Adrenal gland (tissue), 5 donors: ENCODE results near the gene MVD.

Source experiments
- POLR2A ChIP-seq, 2 donors: fragments of 450-650 bp; IDR thresholded peaks; one replicate each; pipeline ENCODE4 v1.6.1; 2017; ENCODE audit warnings: antibody characterized with exemption in 2 of 2, mild to moderate bottlenecking in 2 of 2, moderate library complexity in 1 of 2
- TF ChIP-seq, protein P1 (sequence below), 6 experiments: fragments of 450-650 bp in 4 of 6; fragments of 200-600 bp in 2 of 6; sonication (generic) in 1 of 6; IDR thresholded peaks; 1 replicate in 5 of 6; 2 replicates in 1 of 6; pipeline versions ENCODE4 v1.5.1 to v1.8.0; 2016 to 2021; ENCODE audit warnings: antibody characterized with exemption in 6 of 6, mild to moderate bottlenecking in 2 of 6, moderate library complexity in 1 of 6
- donor health status: DM: no; HTN: no; CAD: no.

DNA sequence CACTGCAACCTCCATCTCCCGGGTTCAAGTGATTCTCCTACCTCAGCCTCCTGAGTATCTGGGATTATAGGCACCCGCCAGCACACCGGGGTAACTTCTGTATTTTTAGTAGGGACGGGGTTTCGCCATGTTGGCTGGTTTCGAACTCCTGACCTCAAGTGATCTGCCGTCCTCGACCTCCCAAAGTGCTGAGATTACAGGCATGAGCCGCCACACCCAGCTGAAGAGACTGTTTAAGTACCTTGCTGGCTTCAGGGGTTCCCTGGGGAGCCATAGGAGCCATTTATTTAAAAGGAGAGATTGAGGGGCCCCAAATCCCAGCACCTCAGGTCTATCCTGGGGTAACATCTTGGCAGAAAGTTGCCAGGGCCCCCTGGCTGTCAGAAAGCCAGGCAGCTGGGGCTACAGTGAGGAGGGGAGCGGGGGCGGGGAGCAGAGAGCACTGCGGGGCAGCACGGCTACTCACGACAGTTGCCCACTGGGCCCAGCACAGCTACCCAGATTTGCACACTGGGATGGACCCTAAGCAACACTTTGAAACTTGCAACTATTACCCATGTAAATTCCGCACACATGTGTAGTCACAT is 21.8 kb upstream of the MVD start:
- no peak for TF ChIP-seq POLR2A (IDR thresholded peaks at IDR 0.05)
- TF ChIP-seq, protein P1, sequence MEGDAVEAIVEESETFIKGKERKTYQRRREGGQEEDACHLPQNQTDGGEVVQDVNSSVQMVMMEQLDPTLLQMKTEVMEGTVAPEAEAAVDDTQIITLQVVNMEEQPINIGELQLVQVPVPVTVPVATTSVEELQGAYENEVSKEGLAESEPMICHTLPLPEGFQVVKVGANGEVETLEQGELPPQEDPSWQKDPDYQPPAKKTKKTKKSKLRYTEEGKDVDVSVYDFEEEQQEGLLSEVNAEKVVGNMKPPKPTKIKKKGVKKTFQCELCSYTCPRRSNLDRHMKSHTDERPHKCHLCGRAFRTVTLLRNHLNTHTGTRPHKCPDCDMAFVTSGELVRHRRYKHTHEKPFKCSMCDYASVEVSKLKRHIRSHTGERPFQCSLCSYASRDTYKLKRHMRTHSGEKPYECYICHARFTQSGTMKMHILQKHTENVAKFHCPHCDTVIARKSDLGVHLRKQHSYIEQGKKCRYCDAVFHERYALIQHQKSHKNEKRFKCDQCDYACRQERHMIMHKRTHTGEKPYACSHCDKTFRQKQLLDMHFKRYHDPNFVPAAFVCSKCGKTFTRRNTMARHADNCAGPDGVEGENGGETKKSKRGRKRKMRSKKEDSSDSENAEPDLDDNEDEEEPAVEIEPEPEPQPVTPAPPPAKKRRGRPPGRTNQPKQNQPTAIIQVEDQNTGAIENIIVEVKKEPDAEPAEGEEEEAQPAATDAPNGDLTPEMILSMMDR (IDR thresholded peaks at IDR 0.05): no peak
